GM21825 (cell line): Measurements from ENCODE around the gene GALNTL6.
"Not testable (repeated sequence)": the region's sequence is repeated elsewhere in the genome, so short reads cannot be mapped to it uniquely, and the experiment has no call there.

Experiments used
- ATAC-seq: cut with Tn5 transposase; IDR thresholded peaks from one replicate; pipeline ENCODE4 v1.9.1; 2021; ENCODE audit warnings: mild to moderate bottlenecking, moderate library complexity; ENCODE audit not compliant: unreplicated experiment

Gene GALNTL6

DNA sequence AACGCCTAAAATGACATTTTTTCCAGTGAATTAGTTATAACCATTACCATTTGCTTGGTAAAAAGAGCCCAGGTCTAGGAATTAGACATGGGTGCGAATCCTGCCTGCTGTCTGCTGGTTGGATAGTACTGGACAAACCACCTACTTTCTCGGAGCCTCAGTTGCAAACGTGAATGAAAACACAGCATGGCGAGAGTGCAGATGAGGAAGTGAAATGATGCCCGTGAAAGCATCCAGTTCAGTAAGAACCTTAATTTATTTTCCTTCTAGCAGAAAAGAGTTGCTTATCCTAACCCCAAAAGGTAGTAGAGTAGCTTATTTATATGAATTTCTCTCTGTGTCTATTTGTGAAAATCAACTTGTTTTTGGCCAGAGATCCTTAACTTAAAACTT, 1184.0 kb downstream of the GALNTL6 start:
- no peak for ATAC-seq

DNA sequence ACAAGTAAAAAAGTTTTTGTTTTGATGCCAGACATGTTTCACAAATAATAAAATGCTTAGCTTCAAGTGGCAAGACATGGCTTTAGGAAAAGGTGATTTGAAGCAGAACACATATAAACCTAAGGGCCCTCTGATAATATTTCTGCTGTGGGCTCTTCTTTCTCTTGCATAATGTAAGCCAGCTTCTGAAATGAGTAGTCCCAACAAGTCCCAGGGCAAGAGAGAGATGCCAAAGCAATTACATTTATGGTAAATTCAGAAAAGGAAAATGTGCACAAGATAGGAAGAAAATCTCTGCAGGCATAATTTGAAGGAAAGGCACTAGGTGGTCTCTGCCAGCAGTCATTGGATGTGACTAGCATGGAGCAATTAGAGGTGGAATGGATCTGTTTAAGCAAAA, 1184.7 kb downstream of the GALNTL6 start:
- ATAC-seq, result no peak

DNA sequence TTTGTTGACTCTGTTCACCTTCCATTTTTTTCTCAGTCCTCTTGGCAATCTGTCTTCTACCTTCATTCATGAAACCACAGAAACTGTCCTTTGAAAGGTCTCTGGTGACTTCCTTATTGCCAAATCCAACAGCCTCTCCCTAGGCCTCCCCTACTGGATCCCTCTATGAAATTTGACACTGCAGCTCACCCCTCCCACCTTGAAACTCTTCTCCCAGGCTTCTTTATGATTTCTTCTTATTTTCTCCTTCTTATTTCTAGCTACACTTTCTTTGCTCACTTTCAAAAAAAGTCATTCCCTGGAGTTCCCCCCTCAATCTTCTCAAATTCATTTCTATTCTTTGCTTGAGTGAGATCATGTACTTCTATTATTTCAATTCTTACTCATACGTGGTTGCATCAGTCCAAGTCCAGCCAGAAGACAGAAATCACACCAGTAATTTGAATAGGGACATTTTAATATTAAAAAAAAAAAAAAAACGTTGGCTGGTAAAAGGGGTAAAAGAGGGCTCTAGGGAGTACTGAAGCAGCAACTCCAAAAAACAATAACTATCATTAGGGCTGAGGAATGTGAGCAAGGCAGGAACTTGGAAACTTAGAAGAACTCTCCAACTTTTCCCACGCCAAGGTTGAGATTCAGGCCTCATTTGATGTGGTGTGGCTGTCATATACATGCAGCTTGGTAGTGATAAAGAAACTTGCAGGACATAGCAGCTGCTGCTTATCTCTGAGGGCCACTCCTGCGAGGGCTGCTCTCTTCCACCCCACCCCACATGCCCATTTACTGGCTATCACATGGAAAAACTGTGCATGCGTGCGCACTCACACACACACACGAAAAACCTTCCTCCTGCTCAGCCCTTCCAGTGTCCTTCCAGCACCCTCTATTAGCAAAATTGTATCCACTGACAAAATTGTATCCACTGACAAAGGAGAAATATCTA, 1185.6 kb downstream of the GALNTL6 start:
- no peak for ATAC-seq

DNA sequence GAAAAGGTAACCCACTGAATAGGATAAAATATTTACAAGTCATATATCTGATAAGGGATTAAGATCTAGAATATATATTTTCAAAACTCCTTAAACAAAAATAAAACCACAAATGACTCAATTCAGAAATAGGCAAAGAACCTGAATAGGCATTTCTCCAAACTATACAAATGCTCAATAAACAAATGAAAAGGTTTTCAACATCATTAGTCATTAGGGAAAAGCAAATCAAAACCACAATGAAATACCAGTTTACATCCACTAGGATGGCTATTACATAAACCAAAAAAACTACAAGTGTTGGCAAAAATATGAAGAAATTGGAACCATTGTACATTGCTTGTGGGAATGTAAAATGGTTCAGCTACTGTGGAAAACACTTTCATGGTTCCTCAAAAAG, 1188.4 kb downstream of the GALNTL6 start:
- ATAC-seq, result no peak

DNA sequence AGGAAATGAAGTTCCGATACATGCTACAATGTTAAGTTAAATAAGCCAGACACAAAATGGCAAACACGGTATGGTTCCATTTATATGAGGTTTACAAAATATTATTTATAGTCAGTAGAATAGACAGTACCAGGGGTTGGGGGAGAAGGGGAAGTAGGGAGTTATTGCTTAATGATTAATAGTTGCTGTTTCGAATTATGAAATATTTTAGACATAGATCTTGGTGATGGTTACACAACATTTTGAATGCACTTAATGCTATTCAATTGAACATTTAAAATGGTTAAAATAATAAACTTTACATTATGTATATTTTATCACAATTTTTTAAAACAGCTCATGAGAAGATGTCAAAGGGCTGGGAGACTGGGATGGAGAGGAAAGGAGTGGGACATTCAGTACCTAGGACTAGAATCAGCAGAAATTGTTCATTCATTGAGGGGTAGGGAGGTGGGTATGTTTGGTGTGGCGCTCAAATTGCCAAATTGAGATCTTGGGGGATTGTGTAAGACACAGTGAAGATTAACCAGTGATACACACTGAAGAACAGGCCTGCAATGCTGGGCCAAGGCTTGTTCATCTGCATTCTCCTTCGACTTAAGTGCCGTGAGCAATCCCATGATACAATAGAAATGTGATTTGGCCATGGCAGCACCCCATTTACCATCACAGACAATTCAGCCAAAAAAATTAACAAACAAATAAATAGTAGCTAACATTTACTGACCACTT, 1189.8 kb downstream of the GALNTL6 start:
- no peak for ATAC-seq

DNA sequence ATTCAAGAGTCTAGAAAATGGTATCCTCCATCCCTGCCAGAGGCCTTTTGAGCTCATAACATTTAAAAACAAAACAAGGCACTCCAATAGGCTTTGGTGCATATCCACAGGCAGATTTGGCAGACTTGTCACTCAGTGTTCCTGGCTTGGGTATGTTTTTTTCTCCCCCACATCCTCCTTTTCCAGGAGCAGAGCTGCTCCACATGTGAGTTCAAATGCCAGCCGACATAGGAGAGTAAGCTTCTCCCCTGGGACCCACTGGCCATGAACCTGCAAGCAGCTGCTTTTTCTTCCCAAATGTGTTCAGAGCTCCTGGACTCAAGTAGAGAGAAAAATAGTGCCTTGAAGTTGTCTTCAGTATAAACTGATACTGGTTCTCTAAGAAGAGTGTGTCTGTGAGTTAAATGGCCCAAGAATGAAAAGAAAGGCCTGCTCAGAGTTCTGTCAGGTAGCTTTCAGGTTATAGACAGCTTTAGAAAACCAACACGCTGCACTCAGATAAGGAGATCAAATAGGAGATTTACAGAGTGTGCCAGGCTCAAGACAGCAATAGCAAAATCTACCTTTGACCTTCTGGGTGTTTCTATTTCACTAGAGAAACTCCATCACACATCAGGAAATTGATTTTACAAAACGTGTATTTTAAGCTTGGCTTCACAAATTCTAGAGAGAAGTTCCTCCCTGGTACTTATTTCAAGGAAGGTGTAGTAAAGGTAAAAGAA, 1192.9 kb downstream of the GALNTL6 start:
- ATAC-seq, result no peak

DNA sequence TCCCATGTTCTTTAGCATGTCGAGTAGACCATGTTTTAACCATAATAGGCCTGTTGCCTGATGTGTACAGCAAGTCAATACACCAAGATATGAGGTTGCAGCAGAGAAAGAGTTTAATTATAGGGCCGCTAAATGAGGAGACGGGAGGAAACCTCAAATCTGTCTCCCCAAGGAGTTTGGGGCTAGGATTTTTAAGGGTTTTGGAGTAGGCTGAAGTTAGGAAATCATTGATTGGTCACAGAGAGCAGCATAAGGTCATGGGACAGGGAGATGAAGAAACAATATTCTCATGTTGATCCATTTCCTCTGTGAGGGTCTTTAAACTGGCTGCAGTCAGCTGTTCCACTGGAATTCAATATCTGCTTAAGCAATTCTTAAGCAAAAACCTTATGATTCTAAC, 1195.2 kb downstream of the GALNTL6 start:
- ATAC-seq, result no peak

DNA sequence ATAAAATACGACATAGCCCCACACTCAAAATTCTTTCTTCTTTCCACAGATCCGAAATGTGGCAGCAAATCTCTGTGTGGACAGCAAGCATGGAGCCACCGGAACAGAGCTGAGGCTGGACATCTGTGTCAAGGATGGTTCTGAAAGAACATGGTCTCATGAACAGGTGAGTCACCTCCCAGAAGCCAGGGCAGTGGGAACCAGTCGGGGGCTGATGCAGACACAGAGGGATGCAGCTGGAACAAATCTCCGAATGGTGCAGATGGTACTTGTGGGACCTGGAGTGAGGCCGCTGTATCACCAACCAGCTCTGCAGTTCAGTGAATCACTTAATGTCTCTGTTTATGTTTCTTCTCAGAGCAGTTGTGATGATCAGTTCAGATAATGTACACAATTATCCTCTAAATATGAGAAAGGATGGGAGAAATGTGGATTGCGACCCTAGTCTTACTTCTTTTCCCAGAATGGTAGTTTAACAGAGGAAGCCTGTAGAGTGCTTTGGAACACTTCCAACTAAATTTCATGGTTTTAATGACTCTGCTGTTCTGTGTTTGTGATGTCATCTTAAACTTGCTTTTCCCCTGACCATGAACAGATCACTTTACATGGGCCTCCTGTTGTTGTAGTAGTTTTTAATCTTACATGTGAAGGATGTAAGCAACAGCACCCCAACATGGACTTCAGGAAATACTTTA, 1196.1 kb downstream of the GALNTL6 start:
- no peak for ATAC-seq

DNA sequence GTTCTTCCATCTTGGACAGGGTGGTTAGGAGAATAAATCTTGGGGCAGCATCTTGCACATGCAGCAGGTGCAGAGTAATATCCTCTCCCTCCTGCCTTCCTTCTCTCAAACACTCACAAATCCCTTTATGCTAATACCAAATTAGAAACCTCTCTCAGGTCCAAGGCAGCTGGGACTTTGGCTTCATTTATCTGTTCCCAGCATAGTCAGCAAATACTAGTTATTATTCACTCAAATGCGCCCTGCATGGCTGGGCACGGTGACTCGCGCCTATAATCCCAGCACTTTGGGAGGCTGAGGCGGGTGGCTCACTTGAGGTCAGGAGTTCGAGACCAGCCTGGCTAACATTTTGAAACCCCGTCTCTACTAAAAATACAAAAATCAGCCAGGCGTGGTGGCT, 1199.4 kb downstream of the GALNTL6 start:
- ATAC-seq, result no peak

DNA sequence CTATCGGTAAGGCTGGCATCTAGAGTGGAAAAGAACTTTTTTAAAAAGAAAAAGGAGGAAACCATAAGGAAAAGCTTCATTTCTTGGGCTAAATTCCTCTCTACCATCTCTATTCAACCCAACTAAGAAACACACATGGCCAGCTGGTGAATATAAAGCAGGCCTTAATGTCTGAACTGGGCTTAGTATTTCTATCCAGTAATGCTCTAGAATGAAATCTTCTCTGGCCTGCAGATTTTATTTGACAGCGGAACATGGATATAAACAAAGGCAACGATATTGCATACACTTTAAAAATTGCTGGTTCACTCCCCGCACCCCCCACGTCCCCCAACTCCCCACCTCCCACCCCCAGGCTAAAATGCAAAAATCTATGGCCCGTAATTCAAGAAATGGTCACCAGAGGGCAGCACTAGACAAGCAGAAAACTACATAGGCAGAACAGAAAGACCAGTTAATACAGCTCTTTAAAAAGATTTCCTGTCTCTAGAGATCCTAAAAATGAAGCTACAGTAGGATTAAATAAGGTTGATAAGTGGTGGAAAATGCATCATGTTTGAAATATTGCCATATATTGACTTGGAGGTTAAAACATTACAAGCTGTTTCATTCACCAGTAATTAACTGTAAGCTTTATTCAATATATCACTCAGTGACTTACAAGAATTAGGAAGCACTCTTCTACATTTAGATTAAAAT, 1200.2 kb downstream of the GALNTL6 start:
- no peak for ATAC-seq

DNA sequence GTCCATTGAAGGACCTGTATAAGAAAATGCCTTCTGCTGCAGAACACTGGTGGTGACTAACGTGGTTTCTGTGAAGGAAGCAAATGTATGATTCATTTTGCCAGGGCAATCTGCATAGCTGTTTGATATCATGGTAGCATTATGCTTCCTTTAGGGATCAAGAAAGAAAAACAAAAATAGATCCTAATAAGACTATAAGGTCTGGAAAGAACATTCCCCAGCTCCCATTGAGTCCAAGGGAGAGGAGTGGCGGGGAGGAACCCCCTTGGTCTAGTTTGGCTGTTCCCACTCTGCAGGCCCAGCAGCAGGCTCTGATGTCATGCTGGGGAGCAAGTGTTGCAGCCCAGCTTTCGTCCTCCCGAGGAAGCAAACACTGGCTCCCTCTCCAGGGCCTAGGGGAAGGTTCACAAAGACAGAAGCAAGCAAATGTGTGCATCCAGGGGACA, 1200.9 kb downstream of the GALNTL6 start:
- ATAC-seq, result no peak

DNA sequence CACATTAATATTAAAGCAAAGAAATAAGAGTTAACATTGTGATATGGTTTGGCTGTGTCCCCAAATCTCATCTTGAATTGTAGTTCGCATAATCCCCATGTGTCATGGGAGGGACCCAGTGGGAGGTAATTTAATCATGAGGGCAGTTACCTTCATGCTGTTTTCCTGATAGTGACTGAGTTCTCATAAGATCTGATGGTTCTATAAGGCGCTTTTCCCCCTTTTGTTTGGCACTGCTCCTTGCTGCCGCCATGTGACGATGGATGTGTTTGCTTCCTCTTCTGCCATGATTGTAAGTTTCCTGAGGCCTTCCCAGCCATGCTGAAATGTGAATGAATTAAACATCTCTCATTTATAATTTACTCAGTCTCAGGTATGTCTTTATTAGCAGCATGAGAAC, 1201.6 kb downstream of the GALNTL6 start:
- no peak for ATAC-seq

DNA sequence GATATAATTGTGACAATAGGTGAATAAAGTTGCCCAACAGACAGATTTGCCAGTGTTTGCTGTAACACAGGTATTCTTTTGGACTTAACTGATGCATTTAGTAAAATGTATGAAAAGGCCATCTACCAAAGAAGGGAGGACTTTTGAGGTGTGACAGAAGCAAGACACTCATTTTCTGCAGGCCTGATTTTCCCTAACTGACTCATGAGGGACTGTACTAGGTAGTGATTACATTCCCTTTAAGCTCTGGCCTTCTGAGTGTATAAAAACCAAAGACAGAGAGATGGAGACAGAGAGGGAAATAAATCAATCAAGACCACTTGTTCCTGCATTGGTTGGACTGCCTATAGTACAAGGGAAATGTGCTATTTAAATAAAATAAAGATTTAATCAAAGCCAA, 1204.6 kb downstream of the GALNTL6 start:
- ATAC-seq, result no peak

DNA sequence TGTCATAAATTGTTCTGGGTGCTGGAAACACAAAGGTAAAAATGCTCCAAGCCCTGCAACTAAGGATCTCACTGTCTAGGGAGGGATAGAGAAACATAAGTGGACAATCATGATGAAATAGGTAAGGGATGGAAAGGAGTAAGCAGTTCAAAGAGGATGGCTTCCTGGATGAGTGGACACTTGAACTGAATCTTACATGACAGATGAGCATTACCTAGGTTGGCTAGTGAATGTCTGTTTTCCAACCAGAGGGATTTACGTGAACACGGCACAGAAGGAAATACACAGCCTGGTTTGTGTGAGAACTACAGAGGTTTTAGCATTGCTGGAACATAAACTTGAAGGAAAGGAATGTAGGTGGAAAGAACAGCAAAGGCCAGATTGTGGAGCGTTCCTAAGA, 1205.2 kb downstream of the GALNTL6 start:
- ATAC-seq, result no peak

DNA sequence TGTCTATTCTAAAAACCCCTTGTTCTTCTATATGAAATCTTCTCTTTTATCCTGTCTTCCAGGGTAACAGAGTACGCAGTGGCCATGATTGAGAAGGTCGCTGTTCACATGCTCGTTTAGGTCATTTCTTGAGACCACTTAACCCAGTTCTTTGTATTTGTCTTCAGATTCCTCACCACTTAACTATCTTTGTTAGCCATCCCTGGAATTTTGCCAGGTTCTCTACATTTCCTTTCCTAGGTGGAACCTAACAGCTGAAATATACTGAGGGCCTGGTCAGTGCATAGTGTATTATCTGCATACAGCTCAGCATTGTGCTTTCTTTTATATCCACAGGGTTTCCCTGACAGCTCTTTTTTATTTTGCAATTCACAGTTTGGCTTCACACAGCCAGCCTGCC, 1206.5 kb downstream of the GALNTL6 start:
- no peak for ATAC-seq

DNA sequence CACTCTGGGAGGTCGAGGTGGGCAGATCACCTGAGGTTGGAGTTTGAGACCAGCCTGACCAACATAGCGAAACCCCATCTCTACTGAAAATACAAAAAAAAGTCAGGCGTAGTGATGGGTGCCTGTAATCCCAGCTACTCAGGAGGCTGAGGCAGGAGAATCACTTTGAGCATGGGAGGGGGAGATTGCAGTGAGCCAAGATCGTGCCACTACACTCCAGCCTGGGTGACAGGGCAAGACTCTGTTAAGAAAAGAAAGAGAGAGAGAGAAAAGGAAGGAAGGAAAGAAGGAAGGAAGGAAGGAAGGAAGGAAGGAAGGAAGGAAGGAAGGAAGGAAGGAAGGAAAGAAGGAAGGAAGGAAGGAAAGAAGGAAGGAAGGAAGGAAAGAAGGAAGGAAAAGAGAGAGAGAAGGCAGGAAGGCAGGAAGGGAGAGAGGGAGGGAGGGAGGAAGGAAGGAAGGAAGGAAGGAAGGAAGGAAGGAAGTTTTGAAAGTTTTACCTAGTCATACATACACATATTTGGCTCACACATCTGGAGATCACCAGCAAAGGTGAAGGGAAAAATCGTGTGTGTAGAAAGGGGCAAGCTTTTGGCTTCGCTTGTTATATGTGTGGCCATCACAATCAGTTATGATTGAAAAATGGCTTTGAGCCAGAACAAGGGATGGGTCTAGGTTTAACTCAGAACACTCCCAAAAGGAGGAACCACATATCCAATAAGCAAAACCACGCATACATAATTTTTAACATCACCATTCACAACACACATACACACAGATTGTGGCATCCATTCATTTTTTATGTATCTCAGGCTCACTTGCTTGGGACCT, 1208.8 kb downstream of the GALNTL6 start:
- ATAC-seq, result not testable (repeated sequence)

DNA sequence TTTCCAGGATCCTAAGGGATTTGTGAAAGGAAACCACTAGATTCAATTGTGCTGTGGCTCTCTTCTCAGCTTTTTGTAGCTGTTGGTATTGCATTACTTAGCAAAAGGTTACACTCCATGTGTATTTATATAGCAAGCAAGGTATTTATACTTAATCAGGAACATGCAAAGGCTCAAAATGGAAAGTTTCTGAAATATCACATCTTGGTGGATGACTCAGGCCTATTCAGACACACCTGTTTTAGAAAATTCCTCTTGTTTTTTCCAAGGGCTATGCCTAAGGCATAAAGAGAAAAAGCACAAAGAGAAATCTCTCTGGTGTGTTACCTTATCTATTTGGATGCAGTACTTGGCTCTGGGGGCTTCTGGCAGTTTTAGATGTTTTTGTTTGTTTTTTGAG, 1211.0 kb downstream of the GALNTL6 start:
- no peak for ATAC-seq

DNA sequence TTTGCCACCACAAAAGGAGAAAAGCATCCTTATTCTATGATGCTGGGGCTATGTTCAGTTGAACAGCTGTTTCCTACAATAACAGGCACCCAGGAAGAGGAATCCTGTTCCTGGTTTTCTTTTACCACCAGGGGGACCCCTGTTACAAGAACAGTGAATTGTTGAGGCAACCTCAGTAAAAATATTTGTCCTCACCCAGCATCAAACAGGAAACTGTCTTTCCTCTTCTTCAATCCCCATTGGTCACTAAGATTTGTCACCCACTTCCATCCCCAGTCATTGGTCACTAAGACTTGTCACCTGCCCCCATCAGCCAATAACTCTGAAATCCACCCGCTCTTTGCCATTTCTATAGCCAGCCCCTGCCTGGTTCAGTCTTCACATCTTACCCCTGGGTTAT, 1211.9 kb downstream of the GALNTL6 start:
- ATAC-seq, result peak; percentile 83

DNA sequence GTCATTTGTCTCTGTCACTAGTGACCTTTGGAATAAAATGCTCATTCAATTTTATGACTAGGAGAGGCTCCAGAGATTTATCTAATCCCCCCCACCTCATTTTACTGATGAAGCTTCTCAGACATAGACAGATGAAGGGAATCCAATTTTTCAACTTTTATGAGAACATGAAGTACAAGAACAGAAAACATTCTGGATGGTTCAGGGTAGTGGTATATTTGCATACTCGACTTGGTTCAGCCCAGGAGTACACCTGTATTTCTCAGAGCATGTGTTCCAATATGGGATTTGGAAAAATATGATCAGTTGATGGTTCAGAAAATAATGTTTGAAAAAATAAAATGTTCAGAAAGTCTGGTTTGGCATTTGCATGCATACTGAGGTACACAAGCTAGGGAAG, 1224.0 kb downstream of the GALNTL6 start:
- ATAC-seq, result no peak
